Tibial nerve (tissue), 4 donors: ENCODE data around the gene CDK15. TPM values are rescaled to one million over a fixed set of nuclear protein-coding genes. Genes with fewer than 3 reads are reported as not detected.

Experiments
- DNase-seq, 2 donors: peaks; one replicate each; pipeline ENCODE4 v3.0.0-alpha.2; 2019; ENCODE audit warnings: low spot score in 2 of 2
- H3K27ac ChIP-seq, 4 donors: fragments of 200-600 bp; sonication (generic) in 3 of 4; one replicate each; pipeline ENCODE4 v1.5.1; 2017 to 2019; ENCODE audit warnings: mild to moderate bottlenecking in 1 of 4
- H3K27me3 ChIP-seq, 2 donors: fragments of 200-600 bp; sonication (generic) in 1 of 2; one replicate each; pipeline versions ENCODE4 v1.5.1 to v1.6.0; 2017 to 2019
- H3K36me3 ChIP-seq, 3 donors: fragments of 200-600 bp; sonication (generic); one replicate each; pipeline ENCODE4 v1.5.1; 2018 to 2019
- H3K4me1 ChIP-seq, 4 donors: fragments of 200-600 bp; sonication (generic) in 3 of 4; one replicate each; pipeline ENCODE4 v1.5.1; 2017 to 2019
- H3K4me3 ChIP-seq, 4 donors: fragments of 200-600 bp; sonication (generic) in 3 of 4; one replicate each; pipeline ENCODE4 v1.5.1; 2017 to 2019; ENCODE audit warnings: mild to moderate bottlenecking in 1 of 4, moderate library complexity in 1 of 4
- H3K9me3 ChIP-seq, 4 donors: fragments of 200-600 bp; sonication (generic) in 3 of 4; one replicate each; pipeline ENCODE4 v1.5.1; 2017 to 2019
- CTCF ChIP-seq, 5 experiments: fragments of 200-600 bp in 3 of 5; fragments of 450-650 bp in 2 of 5; sonication (generic) in 3 of 5; IDR thresholded peaks; one replicate each; pipeline ENCODE4 v1.5.1; 2016 to 2019; ENCODE audit warnings: antibody characterized with exemption in 5 of 5, mild to moderate bottlenecking in 3 of 5, moderate library complexity in 2 of 5
- EP300 ChIP-seq, 2 donors: sonication (generic); formaldehyde crosslinking; IDR thresholded peaks; one replicate each; pipeline ENCODE4 v1.6.1; 2017; ENCODE audit warnings: antibody characterized with exemption in 2 of 2, mild to moderate bottlenecking in 1 of 2
- POLR2A ChIP-seq, 2 donors: fragments of 450-650 bp; IDR thresholded peaks; one replicate each; pipeline ENCODE4 v1.6.1; 2017; ENCODE audit warnings: antibody characterized with exemption in 2 of 2, mild to moderate bottlenecking in 2 of 2, moderate library complexity in 2 of 2
- WGBS, 2 donors: methylation state at CpG; one replicate each; pipeline ENCODE4 v1.1.5; 2018; 5-methylcytosine and 5-hydroxymethylcytosine counted together
- total RNA-seq, 4 donors: library from RNA; depleted of rRNA; stranded (reverse); fragments of >200 nt; gene quantifications; one replicate each; pipeline ENCODE4 v1.1.0, GENCODE V29; 2016

The CDK15 gene
- total RNA-seq, 4 donors from 2014 or later = 0.90 to 6.5 (median 1.4) TPM

GRCh38 chr2:201813996-201814760, 7.8 kb downstream of the CDK15 start:
- DNase-seq = no peak

GRCh38 chr2:201816657-201817575, 10.6 kb downstream of the CDK15 start:
- TF ChIP-seq CTCF (IDR thresholded peaks at IDR 0.05) (no peak), POLR2A (IDR thresholded peaks at IDR 0.05) (no peak), EP300 (IDR thresholded peaks at IDR 0.05) (no peak)
- no peak overlapping the region for H3K4me3 ChIP-seq
- no peak for DNase-seq
- H3K27me3 ChIP-seq = no peaks in the 10 kb centered on the region
- peaks cover 0 to 2% (median 0%) of the 10 kb centered on the region in 4 donors for H3K4me1 ChIP-seq
- no peaks in the 10 kb centered on the region for H3K36me3 ChIP-seq
- H3K9me3 ChIP-seq = no peaks in the 10 kb centered on the region
- WGBS, 2 donors = 53 to 73% methylated on average over 5 of the region's 5 CpGs
- no peak overlapping the region for H3K27ac ChIP-seq

More at GRCh38 chr2:201813996-201814760, 7.8 kb downstream of the CDK15 start:
- no peaks in the 10 kb centered on the region for H3K9me3 ChIP-seq
- H3K4me3 ChIP-seq = no peak overlapping the region
- peaks cover 0 to 2% (median 0%) of the 10 kb centered on the region in 4 donors for H3K4me1 ChIP-seq
- no peaks in the 10 kb centered on the region for H3K27me3 ChIP-seq
- no peak overlapping the region for H3K27ac ChIP-seq
- H3K36me3 ChIP-seq = no peaks in the 10 kb centered on the region
- WGBS, 2 donors = 66 to 68% methylated on average over 9 of the region's 9 CpGs
- no peak for TF ChIP-seq EP300 (IDR thresholded peaks at IDR 0.05)
- TF ChIP-seq CTCF (IDR thresholded peaks at IDR 0.05) = no peak
- TF ChIP-seq POLR2A (IDR thresholded peaks at IDR 0.05) = no peak

GRCh38 chr2:201820383-201821007, 14.2 kb downstream of the CDK15 start:
- DNase-seq = no peak
- no peaks in the 10 kb centered on the region for H3K9me3 ChIP-seq
- no peaks in the 10 kb centered on the region for H3K27me3 ChIP-seq
- H3K36me3 ChIP-seq = no peaks in the 10 kb centered on the region
- H3K4me1 ChIP-seq = no peaks in the 10 kb centered on the region
- H3K4me3 ChIP-seq = no peak overlapping the region
- TF ChIP-seq CTCF (IDR thresholded peaks at IDR 0.05) (no peak), EP300 (IDR thresholded peaks at IDR 0.05) (no peak), POLR2A (IDR thresholded peaks at IDR 0.05) (no peak)
- 81% methylated on average over 4 of the region's 4 CpGs for WGBS, 2 donors
- no peak overlapping the region for H3K27ac ChIP-seq

GRCh38 chr2:201821080-201821479, 14.7 kb downstream of the CDK15 start:
- TF ChIP-seq CTCF (IDR thresholded peaks at IDR 0.05) (no peak), POLR2A (IDR thresholded peaks at IDR 0.05) (no peak), EP300 (IDR thresholded peaks at IDR 0.05) (no peak)
- DNase-seq = no peak
- no peaks in the 10 kb centered on the region for H3K9me3 ChIP-seq
- no peak overlapping the region for H3K27ac ChIP-seq
- no peaks in the 10 kb centered on the region for H3K36me3 ChIP-seq
- H3K4me3 ChIP-seq = no peak overlapping the region
- 67 to 69% methylated on average over 5 of the region's 5 CpGs for WGBS, 2 donors
- no peaks in the 10 kb centered on the region for H3K4me1 ChIP-seq
- H3K27me3 ChIP-seq = no peaks in the 10 kb centered on the region
